ENCODE measurements around the gene CEP63.

Gene CEP63

GRCh38 chr3:134447351-134447750 is 38.5 kb upstream of the CEP63 start:
- Histone ChIP-seq H3K4me3 (ENCODE audit: insufficient read length, low read depth) (no peak overlapping the region), H3K4me1 (ENCODE audit: insufficient read depth, insufficient read length) (no peaks in the 10 kb centered on the region), H3K9ac (ENCODE audit: insufficient read length, low read depth) (no peak overlapping the region), H3K27me3 (ENCODE audit: insufficient read depth, insufficient read length) (no peaks in the 10 kb centered on the region), H3K36me3 (ENCODE audit: insufficient read depth, insufficient read length, low read length) (no peaks in the 10 kb centered on the region), H3K9me3 (ENCODE audit: insufficient read depth, low read length) (peaks cover 10% of the 10 kb centered on the region)
- TF ChIP-seq ZNF274 (IDR thresholded peaks at IDR 0.05; ENCODE audit: low read depth, low read length) (no peak), SUZ12 (IDR thresholded peaks at IDR 0.05; ENCODE audit: extremely low read depth, insufficient read depth, insufficient read length) (no peak), YY1 (IDR thresholded peaks at IDR 0.05; ENCODE audit: insufficient read depth, insufficient read length) (no peak)
- no peak for DNase-seq (ENCODE audit: low read depth, low spot score)

DNA sequence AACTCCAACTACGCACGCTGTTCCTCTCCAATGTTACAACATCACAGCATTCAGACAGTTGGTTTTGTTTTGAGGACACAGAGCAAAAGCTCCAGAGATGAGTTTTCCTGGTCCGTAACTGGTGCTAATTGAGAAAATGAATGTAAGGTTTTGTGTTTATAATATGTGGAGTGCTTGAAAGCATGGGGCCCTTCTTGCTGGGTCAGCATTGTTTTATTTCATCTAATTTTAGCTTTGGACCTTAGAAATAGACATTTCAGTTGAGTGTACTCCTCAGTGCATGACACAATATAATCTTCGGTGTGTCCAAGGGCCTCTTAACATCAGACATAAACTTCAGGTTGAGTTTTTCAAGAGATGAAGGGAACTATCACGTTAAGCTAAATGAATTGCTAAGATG is 37.2 kb upstream of the CEP63 start:
- TF ChIP-seq ZNF274 (IDR thresholded peaks at IDR 0.05; ENCODE audit: low read depth, low read length), result no peak
- no peak for TF ChIP-seq YY1 (IDR thresholded peaks at IDR 0.05; ENCODE audit: insufficient read depth, insufficient read length)
- no peak for TF ChIP-seq SUZ12 (IDR thresholded peaks at IDR 0.05; ENCODE audit: extremely low read depth, insufficient read depth, insufficient read length)
- Histone ChIP-seq H3K36me3 (ENCODE audit: insufficient read depth, insufficient read length, low read length) (no peaks in the 10 kb centered on the region), H3K27me3 (ENCODE audit: insufficient read depth, insufficient read length) (no peaks in the 10 kb centered on the region), H3K4me1 (ENCODE audit: insufficient read depth, insufficient read length) (no peaks in the 10 kb centered on the region), H3K4me3 (ENCODE audit: insufficient read length, low read depth) (no peak overlapping the region), H3K9me3 (ENCODE audit: insufficient read depth, low read length) (peaks cover 10% of the 10 kb centered on the region), H3K9ac (ENCODE audit: insufficient read length, low read depth) (no peak overlapping the region)
- DNase-seq (ENCODE audit: low read depth, low spot score), result no peak

- Histone ChIP-seq H3K27me3 (ENCODE audit: insufficient read depth, insufficient read length) (no peaks in the 10 kb centered on the region), H3K9me3 (ENCODE audit: insufficient read depth, low read length) (peaks cover 10% of the 10 kb centered on the region), H3K36me3 (ENCODE audit: insufficient read depth, insufficient read length, low read length) (no peaks in the 10 kb centered on the region), H3K4me3 (ENCODE audit: insufficient read length, low read depth) (no peak overlapping the region), H3K9ac (ENCODE audit: insufficient read length, low read depth) (no peak overlapping the region), H3K4me1 (ENCODE audit: insufficient read depth, insufficient read length) (no peaks in the 10 kb centered on the region)
- TF ChIP-seq YY1 (IDR thresholded peaks at IDR 0.05; ENCODE audit: insufficient read depth, insufficient read length), result no peak
- no peak for TF ChIP-seq SUZ12 (IDR thresholded peaks at IDR 0.05; ENCODE audit: extremely low read depth, insufficient read depth, insufficient read length)
- no peak for DNase-seq (ENCODE audit: low read depth, low spot score)
Observed at GRCh38 chr3:134449277-134449676, 36.6 kb upstream of the CEP63 start.

DNA sequence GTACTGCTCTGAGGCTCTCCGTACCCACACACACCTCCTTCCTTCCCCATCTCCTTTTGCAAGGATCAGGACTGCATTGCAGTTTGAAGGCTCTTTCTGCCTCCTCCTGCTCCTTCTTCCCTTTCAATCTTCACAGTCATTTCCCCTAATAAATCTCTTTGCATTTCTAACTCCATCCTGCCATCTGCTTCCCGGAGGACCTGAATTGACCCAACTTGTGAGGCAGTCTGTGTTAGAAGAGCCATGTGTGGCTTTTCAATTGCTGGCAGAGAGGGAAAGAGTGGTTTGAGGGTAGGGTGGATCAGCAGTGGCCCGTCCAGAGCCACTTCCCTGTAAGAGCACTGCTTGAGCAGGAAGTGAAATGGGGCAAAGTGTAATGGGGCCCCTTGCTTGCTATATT is 35.9 kb upstream of the CEP63 start:
- no peak for TF ChIP-seq SUZ12 (IDR thresholded peaks at IDR 0.05; ENCODE audit: extremely low read depth, insufficient read depth, insufficient read length)
- Histone ChIP-seq H3K27me3 (ENCODE audit: insufficient read depth, insufficient read length) (no peaks in the 10 kb centered on the region), H3K9me3 (ENCODE audit: insufficient read depth, low read length) (peaks cover 9% of the 10 kb centered on the region), H3K36me3 (ENCODE audit: insufficient read depth, insufficient read length, low read length) (no peaks in the 10 kb centered on the region), H3K4me1 (ENCODE audit: insufficient read depth, insufficient read length) (no peaks in the 10 kb centered on the region), H3K4me3 (ENCODE audit: insufficient read length, low read depth) (no peak overlapping the region), H3K9ac (ENCODE audit: insufficient read length, low read depth) (no peak overlapping the region)
- DNase-seq (ENCODE audit: low read depth, low spot score), result no peak

- DNase-seq (ENCODE audit: low read depth, low spot score), result peak; percentile 50
- TF ChIP-seq SUZ12 (IDR thresholded peaks at IDR 0.05; ENCODE audit: extremely low read depth, insufficient read depth, insufficient read length), result no peak
- TF ChIP-seq ZNF274 (IDR thresholded peaks at IDR 0.05; ENCODE audit: low read depth, low read length), result no peak
- no peak for TF ChIP-seq YY1 (IDR thresholded peaks at IDR 0.05; ENCODE audit: insufficient read depth, insufficient read length)
Observed at GRCh38 chr3:134453631-134454030, 32.2 kb upstream of the CEP63 start.

GRCh38 chr3:134457376-134458074 is 28.3 kb upstream of the CEP63 start:
- H3K9ac ChIP-seq (ENCODE audit: insufficient read length, low read depth), result no peak overlapping the region
- H3K36me3 ChIP-seq (ENCODE audit: insufficient read depth, insufficient read length, low read length), result no peaks in the 10 kb centered on the region
- no peak for TF ChIP-seq ZNF274 (IDR thresholded peaks at IDR 0.05; ENCODE audit: low read depth, low read length)
- H3K4me1 ChIP-seq (ENCODE audit: insufficient read depth, insufficient read length), result peaks cover 2% of the 10 kb centered on the region
- no peak overlapping the region for H3K4me3 ChIP-seq (ENCODE audit: insufficient read length, low read depth)
- H3K9me3 ChIP-seq (ENCODE audit: insufficient read depth, low read length), result peaks cover 15% of the 10 kb centered on the region; the same call in 1 of the 2 replicates
- no peaks in the 10 kb centered on the region for H3K27me3 ChIP-seq (ENCODE audit: insufficient read depth, insufficient read length)
- DNase-seq (ENCODE audit: low read depth, low spot score), result no peak

More at GRCh38 chr3:134453631-134454030, 32.2 kb upstream of the CEP63 start:
- no peak overlapping the region for H3K9ac ChIP-seq (ENCODE audit: insufficient read length, low read depth)
- H3K4me3 ChIP-seq (ENCODE audit: insufficient read length, low read depth), result no peak overlapping the region
- no peaks in the 10 kb centered on the region for H3K27me3 ChIP-seq (ENCODE audit: insufficient read depth, insufficient read length)
- H3K36me3 ChIP-seq (ENCODE audit: insufficient read depth, insufficient read length, low read length), result no peaks in the 10 kb centered on the region
- H3K4me1 ChIP-seq (ENCODE audit: insufficient read depth, insufficient read length), result no peaks in the 10 kb centered on the region
- peaks cover 13% of the 10 kb centered on the region; the same call in 1 of the 2 replicates for H3K9me3 ChIP-seq (ENCODE audit: insufficient read depth, low read length)

DNA sequence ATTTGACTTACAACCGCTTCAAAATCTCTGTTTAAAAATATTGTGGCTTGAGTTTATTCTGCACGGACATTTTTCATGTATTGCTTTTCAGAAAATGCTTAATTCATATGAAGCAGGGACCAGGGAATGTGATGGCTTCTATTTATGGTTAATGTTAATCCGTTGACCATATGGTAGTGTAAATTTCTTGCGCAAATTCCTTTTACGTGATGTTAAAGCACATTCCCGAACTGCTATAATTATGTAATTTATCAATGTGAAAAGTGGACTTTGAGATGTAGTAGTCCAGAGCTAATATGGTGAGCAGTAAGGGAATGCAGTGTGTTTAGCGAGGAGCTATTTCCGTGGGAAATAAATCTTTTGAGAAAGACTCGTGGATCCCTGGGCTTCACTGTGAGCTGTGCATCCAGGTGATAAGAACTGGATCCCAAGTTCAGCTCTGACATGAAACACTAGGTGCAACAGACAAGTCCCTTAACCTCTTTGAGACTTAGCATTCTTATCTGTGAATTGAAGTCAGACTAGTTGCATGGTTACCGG is 27.4 kb upstream of the CEP63 start:
- DNase-seq (ENCODE audit: low read depth, low spot score), result no peak
- Histone ChIP-seq H3K27me3 (ENCODE audit: insufficient read depth, insufficient read length) (no peaks in the 10 kb centered on the region), H3K9ac (ENCODE audit: insufficient read length, low read depth) (no peak overlapping the region), H3K4me3 (ENCODE audit: insufficient read length, low read depth) (no peak overlapping the region), H3K9me3 (ENCODE audit: insufficient read depth, low read length) (peaks cover 15% of the 10 kb centered on the region; the same call in 1 of the 2 replicates), H3K4me1 (ENCODE audit: insufficient read depth, insufficient read length) (peaks cover 2% of the 10 kb centered on the region), H3K36me3 (ENCODE audit: insufficient read depth, insufficient read length, low read length) (no peaks in the 10 kb centered on the region)
- no peak for TF ChIP-seq ZNF274 (IDR thresholded peaks at IDR 0.05; ENCODE audit: low read depth, low read length)

All from NT2/D1 (cell line).